Measurements from ENCODE around the gene TNK1.
A peak's percentile ranks its signal among the peaks of the same experiment; 100 is the strongest.

Gene TNK1

GRCh38 chr17:7437369-7437863 is 56.5 kb downstream of the TNK1 start:
- no peak for DNase-seq

DNA sequence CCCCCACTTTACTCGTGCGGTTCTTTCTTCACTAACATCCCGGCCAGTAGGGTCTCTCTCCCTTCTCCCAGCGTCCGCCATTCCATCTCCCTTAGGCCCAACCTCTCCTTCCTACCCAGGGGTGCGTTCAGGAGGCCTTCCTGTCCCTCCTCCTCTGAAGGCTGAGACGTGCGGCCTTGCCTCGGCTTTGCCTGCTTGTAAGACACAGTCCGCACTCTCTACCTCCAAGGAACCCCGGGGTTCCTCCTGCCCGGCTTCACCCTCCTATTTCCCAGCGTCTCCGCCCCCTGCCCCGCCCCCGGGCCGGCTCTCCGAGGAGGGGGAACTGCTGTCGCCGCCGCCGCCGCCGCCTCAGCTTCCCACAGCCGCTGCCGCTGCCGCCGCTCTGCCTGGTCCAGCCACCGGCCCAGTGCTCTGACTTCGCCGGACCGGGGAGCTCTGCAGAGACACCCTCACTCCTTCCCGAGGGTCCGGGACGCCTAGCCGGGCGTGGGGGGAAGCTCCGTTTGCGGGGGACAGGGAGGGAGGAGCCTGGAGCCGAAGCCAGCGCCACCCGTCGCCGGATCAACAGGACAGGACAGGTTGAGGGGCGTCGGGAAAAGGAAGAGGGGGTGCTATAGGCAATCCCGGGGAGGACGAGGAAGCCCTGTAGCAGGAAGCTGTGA is 57.2 kb downstream of the TNK1 start:
- peak in 1 of 2 experiments; percentile 51 for DNase-seq

GRCh38 chr17:7438656-7439460 is 58.0 kb downstream of the TNK1 start:
- no peak for DNase-seq
